Endothelial cell of umbilical vein (primary cell): ENCODE data around the gene COPS7B. TPM values are rescaled to one million over a fixed set of nuclear protein-coding genes. Genes with fewer than 3 reads are reported as not detected.

Experiments used
- BruUV-seq: library from RNA; stranded (reverse); fragments of 400-500 nt; replicated peaks from 2 replicates; lab custom pipeline; 2021; lab: Mats Ljungman, UMichigan
- CTCF ChIA-PET: fragments of 300-600, 350-600 bp; sonication (Branson Sonifier 250); formaldehyde crosslinking; loops from one replicate; lab custom pipeline; 2021; ENCODE audit warnings: antibody characterized with exemption, inconsistent platforms; lab: Charles Lee
- POLR2A ChIA-PET: fragments of 300-600, 350-600 bp; sonication (Branson Sonifier 250); formaldehyde crosslinking; loops from one replicate; lab custom pipeline; 2021; ENCODE audit warnings: antibody characterized with exemption, inconsistent platforms; lab: Charles Lee
- DNase-seq: peaks from one replicate; pipeline ENCODE4 v3.0.0-alpha.2; 2011; ENCODE audit warnings: low read depth, low spot score
- FAIRE-seq: peaks from 2 replicates; lab custom pipeline; 2011; peaks lifted over from hg19 to GRCh38; lab: Jason Lieb, UNC
- H2AFZ ChIP-seq: 2 replicates; pipeline ENCODE4 v1.6.0; 2012; ENCODE audit warnings: low read depth, low read length, control low read depth, inconsistent platforms
- H3K27ac ChIP-seq: 2 replicates; pipeline ENCODE4 v1.5.1; 2011; ENCODE audit warnings: low read depth, mild to moderate bottlenecking, control low read depth, low read length, moderate library complexity; ENCODE audit not compliant: insufficient read depth
- H3K27me3 ChIP-seq, 2 experiments: 2 replicates each; pipeline versions ENCODE4 v1.6.0 to v1.6.1; 2011; ENCODE audit warnings: low read length in 2 of 2, mixed read lengths in 1 of 2; ENCODE audit not compliant: control insufficient read depth in 2 of 2, insufficient read depth in 2 of 2
- H3K36me3 ChIP-seq, 2 experiments: 2 replicates in 1 of 2; 3 replicates in 1 of 2; pipeline ENCODE4 v1.5.1; 2011; ENCODE audit warnings: low read length in 2 of 2, mild to moderate bottlenecking in 1 of 2, moderate library complexity in 1 of 2; ENCODE audit not compliant: control insufficient read depth in 2 of 2, insufficient read depth in 2 of 2; ENCODE audit errors: extremely low read depth in 1 of 2
- H3K4me1 ChIP-seq: 3 replicates; pipeline ENCODE4 v1.5.1; 2011; ENCODE audit warnings: mild to moderate bottlenecking, low read length; ENCODE audit not compliant: control insufficient read depth, insufficient read depth; ENCODE audit errors: extremely low read depth
- H3K4me2 ChIP-seq: 2 replicates; pipeline ENCODE4 v1.6.1; 2011; ENCODE audit warnings: low read length, control low read depth, mixed read lengths; ENCODE audit not compliant: insufficient read depth
- H3K4me3 ChIP-seq, 3 experiments: fragments of 200-600 bp in 1 of 3; sonication (generic), shearing (Covaris generic) in 1 of 3; replicated peaks in 1 of 3; 2 replicates each; pipeline ENCODE4 v1.5.1; 2011 to 2016; ENCODE audit warnings: control low read depth in 3 of 3, low read length in 3 of 3, mild to moderate bottlenecking in 2 of 3, inconsistent platforms in 1 of 3, low read depth in 1 of 3, moderate library complexity in 1 of 3; ENCODE audit not compliant: insufficient read depth in 1 of 3
- H3K79me2 ChIP-seq: 2 replicates; pipeline ENCODE4 v1.6.0; 2012; ENCODE audit warnings: low read length, inconsistent platforms; ENCODE audit not compliant: control insufficient read depth, insufficient read depth
- H3K9ac ChIP-seq: replicated peaks from 2 replicates; pipeline ENCODE3; 2011; ENCODE audit warnings: low read length, control low read depth; ENCODE audit not compliant: insufficient read depth; ENCODE audit errors: extremely low read depth
- H3K9me1 ChIP-seq: replicated peaks from 3 replicates; pipeline ENCODE4 v1.6.0; 2011; ENCODE audit warnings: mild to moderate bottlenecking, low read length; ENCODE audit not compliant: control insufficient read depth, insufficient read depth; ENCODE audit errors: extremely low read depth
- H3K9me3 ChIP-seq: replicated peaks from 2 replicates; pipeline ENCODE4 v1.5.1; 2012; ENCODE audit warnings: low read length, inconsistent platforms; ENCODE audit not compliant: control insufficient read depth, insufficient read depth
- H4K20me1 ChIP-seq: replicated peaks from 2 replicates; pipeline ENCODE3; 2011; ENCODE audit warnings: mild to moderate bottlenecking, low read length; ENCODE audit not compliant: control insufficient read depth, insufficient read depth; ENCODE audit errors: extremely low read depth
- CTCF ChIP-seq, 2 donors: IDR thresholded peaks; 1 replicate in 1 of 2; 2 replicates in 1 of 2; pipeline ENCODE4 v1.5.1; 2011; ENCODE audit warnings: low read length in 2 of 2, mild to moderate bottlenecking in 2 of 2, moderate library complexity in 2 of 2, control low read depth in 1 of 2, inconsistent platforms in 1 of 2, low read depth in 1 of 2; ENCODE audit not compliant: insufficient read depth in 1 of 2; ENCODE audit errors: extremely low read depth in 1 of 2
- EZH2 ChIP-seq: IDR thresholded peaks from 2 replicates; pipeline ENCODE4 v1.6.1; 2012; ENCODE audit warnings: borderline replicate concordance, low read depth, mild to moderate bottlenecking, moderate library complexity, low read length, inconsistent platforms; ENCODE audit not compliant: severe bottlenecking
- FOS ChIP-seq: IDR thresholded peaks from 2 replicates; pipeline ENCODE4 v1.6.1; 2011; ENCODE audit warnings: mild to moderate bottlenecking, low read length, moderate library complexity, borderline replicate concordance; ENCODE audit not compliant: insufficient read depth
- GATA2 ChIP-seq: IDR thresholded peaks from 2 replicates; pipeline ENCODE4 v1.7.0; 2011; ENCODE audit warnings: low read depth, mild to moderate bottlenecking, moderate library complexity, mixed read lengths, low read length; ENCODE audit not compliant: insufficient read length, insufficient read depth
- JUN ChIP-seq: IDR thresholded peaks from 2 replicates; pipeline ENCODE4 v1.6.1; 2011; ENCODE audit warnings: borderline replicate concordance, low read depth; ENCODE audit not compliant: insufficient read length, insufficient read depth
- MAX ChIP-seq: IDR thresholded peaks from 2 replicates; pipeline ENCODE4 v1.6.1; 2011; ENCODE audit not compliant: insufficient read depth, insufficient read length
- MYC ChIP-seq: IDR thresholded peaks from one replicate; pipeline ENCODE4 v1.6.1; 2011; ENCODE audit warnings: mild to moderate bottlenecking, low read depth, low read length
- POLR2A ChIP-seq: IDR thresholded peaks from 2 replicates; pipeline ENCODE4 v1.6.1; 2012; ENCODE audit warnings: low read depth, mild to moderate bottlenecking, control low read depth, low read length
- POLR2AphosphoS5 ChIP-seq: IDR thresholded peaks from 2 replicates; pipeline ENCODE4 v1.6.1; 2012; ENCODE audit warnings: low read depth, mild to moderate bottlenecking, control low read depth, low read length, moderate library complexity; ENCODE audit not compliant: insufficient read depth
- dilution Hi-C: fragments of 300-500 bp; cut with MboI; formaldehyde crosslinking; loops from one replicate; pipeline ENCODE4 v1.15.0; 2019; ENCODE audit warnings: low sequenced_read_pairs; ENCODE audit not compliant: extremely low pct_ligation_motif_present
- intact Hi-C: fragments of 100-400 bp; cut with micrococcal nuclease; formaldehyde crosslinking; loops from one replicate; pipeline ENCODE4 v1.10.0; 2022
- polyA plus RNA-seq, 4 experiments: library from polyadenylated mRNA; depleted of rRNA in 3 of 4; stranded (reverse) in 3 of 4; unstranded in 1 of 4; fragments of >200 nt; gene quantifications; 2 replicates each; pipeline versions ENCODE4 v1.2.1 to v1.2.3, GENCODE V29; 2011 to 2012; ENCODE audit warnings: missing spikeins in 1 of 4
- total RNA-seq: library from RNA; stranded (reverse); gene quantifications from 2 replicates; pipeline ENCODE4 v1.2.3, GENCODE V29; 2021

Gene COPS7B
- total and polyA plus RNA-seq, 2 donors (not counting 3 experiments of a cell fraction or from before 2014, with no cell fraction given) = 50.3 to 59.2 TPM

- Histone ChIP-seq H4K20me1 (no peaks in the 10 kb centered on the region), H3K27ac (no peak overlapping the region), H3K9ac (no peak overlapping the region), H3K36me3 (no peaks in the 10 kb centered on the region), H3K27me3 (no peaks in the 10 kb centered on the region), H2AFZ (no peak overlapping the region), H3K9me3 (no peaks in the 10 kb centered on the region), H3K4me3 (no peak overlapping the region), H3K9me1 (no peaks in the 10 kb centered on the region), H3K79me2 (no peaks in the 10 kb centered on the region), H3K4me2 (no peak overlapping the region), H3K4me1 (peaks cover 2% of the 10 kb centered on the region)
- BruUV-seq = no TSS peak
- FAIRE-seq (no peak), DNase-seq (no peak)
- no peak for TF ChIP-seq POLR2A
- no peak for TF ChIP-seq POLR2AphosphoS5
- no peak for TF ChIP-seq CTCF (IDR thresholded peaks at IDR 0.05; ENCODE audit: extremely low read depth in 1 of 2, insufficient read depth in 1 of 2, low read depth in 1 of 2, low read length in 2 of 2)
- TF ChIP-seq MYC = no peak
- no peak for TF ChIP-seq GATA2
- TF ChIP-seq MAX = no peak
- TF ChIP-seq FOS = no peak
- no peak for TF ChIP-seq JUN
- no peak for TF ChIP-seq EZH2
- intact Hi-C loops (no loop called here), dilution Hi-C loops (no loop called here)
- POLR2A ChIA-PET = no interaction called here
- CTCF ChIA-PET = no interaction called here
Observed at GRCh38 chr2:231765496-231765929, 20.7 kb upstream of the COPS7B start.
